ACC112 (cell line): ENCODE data around the gene GJE1.
"Not testable (repeated sequence)": the region's sequence is repeated elsewhere in the genome, so short reads cannot be mapped to it uniquely, and the experiment has no call there.

Experiments used
- H2AFZ ChIP-seq: fragments of 200-600 bp; sonication (generic); one replicate; pipeline ENCODE4 v1.6.0; 2017; ENCODE audit warnings: antibody characterized with exemption, low read length; ENCODE audit not compliant: unreplicated experiment
- H3K27ac ChIP-seq: fragments of 200-600 bp; sonication (generic); 2 replicates; pipeline ENCODE4 v1.5.1; 2014; ENCODE audit warnings: low read depth, mild to moderate bottlenecking, antibody characterized with exemption, low read length, moderate library complexity
- H3K27me3 ChIP-seq: fragments of 200-600 bp; sonication (generic); 2 replicates; pipeline ENCODE4 v1.6.1; 2014; ENCODE audit warnings: mild to moderate bottlenecking, antibody characterized with exemption, low read length, moderate library complexity, mixed read lengths; ENCODE audit not compliant: insufficient read depth
- H3K36me3 ChIP-seq: fragments of 200-600 bp; sonication (generic); 2 replicates; pipeline ENCODE4 v1.6.1; 2016; ENCODE audit warnings: mild to moderate bottlenecking, antibody characterized with exemption, low read length, moderate library complexity, mixed read lengths; ENCODE audit not compliant: insufficient read depth
- H3K4me1 ChIP-seq: fragments of 200-600 bp; sonication (generic); one replicate; pipeline ENCODE4 v1.6.1; 2016; ENCODE audit warnings: low read length, mixed read lengths; ENCODE audit not compliant: insufficient read depth, unreplicated experiment, control insufficient read depth
- H3K4me3 ChIP-seq: fragments of 200-600 bp; sonication (generic); 2 replicates; pipeline ENCODE4 v1.5.1; 2014; ENCODE audit warnings: mild to moderate bottlenecking, low read depth, low read length
- H3K79me2 ChIP-seq: fragments of 200-600 bp; sonication (generic); one replicate; pipeline ENCODE4 v1.6.0; 2016; ENCODE audit warnings: low read length; ENCODE audit not compliant: control insufficient read depth, unreplicated experiment, insufficient read depth

The GJE1 gene, protein sequence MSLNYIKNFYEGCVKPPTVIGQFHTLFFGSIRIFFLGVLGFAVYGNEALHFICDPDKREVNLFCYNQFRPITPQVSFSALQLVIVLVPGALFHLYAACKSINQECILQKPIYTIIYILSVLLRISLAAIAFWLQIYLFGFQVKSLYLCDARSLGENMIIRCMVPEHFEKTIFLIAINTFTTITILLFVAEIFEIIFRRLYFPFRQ

DNA sequence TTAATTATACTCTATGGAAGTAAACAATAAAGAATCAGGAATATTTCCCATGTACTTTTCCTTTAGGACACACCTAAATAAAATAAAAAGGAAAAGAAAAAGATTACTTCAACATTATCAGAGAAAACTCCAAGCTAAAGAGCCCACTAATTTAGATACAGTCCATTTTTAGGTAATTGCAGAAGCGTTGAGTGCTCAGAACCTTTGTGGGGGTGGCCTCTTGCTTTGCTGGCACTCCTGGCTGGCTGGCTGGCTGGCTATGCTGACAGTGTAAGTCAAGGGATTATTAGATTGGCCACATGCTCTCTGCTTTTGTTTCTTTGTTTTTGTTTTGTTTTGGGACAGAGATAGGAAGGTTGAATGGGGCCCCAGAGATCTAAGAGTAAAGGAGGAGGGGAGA, at the start of gene GJE1:
Gene GJE1 (plus strand): TSS at position 301 of the 400 bp plus-strand sequence. CDS start 234 bp downstream, outside the sequence.
- Histone ChIP-seq H2AFZ (no peak within 1 kb of the TSS), H3K79me2 (no peaks in the 10 kb centered on the region), H3K4me3 (no peak within 1 kb of the TSS), H3K27me3 (0 out of 2 replicates have a peak, but pooled peaks cover 4% of the 10 kb centered on the region), H3K27ac (no peak within 1 kb of the TSS), H3K36me3 (no peaks in the 10 kb centered on the region), H3K4me1 (no peaks in the 10 kb centered on the region)

DNA sequence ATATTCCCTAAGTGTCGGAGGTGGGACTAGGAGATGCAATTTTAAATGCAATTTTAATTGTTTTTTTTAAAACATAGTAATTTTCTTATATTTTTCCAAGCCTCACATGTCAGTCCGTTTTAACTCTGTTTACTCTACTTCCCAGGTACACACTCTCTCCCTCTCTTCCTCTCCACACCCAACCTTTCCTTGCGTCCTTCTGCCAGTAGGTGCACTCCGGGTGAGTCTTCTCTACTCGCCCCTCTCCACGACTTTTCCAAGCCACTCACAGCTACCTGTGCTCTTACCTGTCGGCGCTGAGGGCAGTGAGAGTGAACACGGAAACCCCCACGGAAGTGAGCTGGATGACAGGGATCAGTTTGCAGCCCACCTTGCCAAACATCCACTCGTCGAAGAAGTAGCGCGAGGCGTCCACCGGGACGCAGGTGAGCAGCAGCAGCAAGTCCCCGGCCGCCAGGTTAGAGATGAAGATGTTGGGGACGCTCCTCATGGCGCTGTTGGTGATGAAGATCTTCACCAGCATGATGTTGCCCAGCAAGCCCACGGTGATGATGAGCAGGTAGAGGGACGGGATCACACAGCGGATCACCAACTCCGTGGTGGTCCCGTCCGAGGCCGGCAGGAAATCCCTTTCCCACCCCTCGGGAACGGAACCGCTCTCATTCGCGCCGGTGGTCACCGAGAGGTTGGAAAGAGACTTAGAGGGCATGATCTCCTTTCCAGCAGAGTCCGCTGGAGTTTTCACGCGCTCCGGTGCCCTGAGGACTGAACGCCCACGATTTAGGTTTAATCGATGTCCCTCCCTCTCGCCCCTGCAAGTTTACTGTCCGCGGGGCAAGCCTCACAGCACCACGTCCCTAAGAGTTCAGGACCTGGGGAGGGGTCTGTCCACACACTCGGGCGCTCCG, 44.5 kb upstream of the GJE1 start:
- no peak overlapping the region for H3K4me3 ChIP-seq

DNA sequence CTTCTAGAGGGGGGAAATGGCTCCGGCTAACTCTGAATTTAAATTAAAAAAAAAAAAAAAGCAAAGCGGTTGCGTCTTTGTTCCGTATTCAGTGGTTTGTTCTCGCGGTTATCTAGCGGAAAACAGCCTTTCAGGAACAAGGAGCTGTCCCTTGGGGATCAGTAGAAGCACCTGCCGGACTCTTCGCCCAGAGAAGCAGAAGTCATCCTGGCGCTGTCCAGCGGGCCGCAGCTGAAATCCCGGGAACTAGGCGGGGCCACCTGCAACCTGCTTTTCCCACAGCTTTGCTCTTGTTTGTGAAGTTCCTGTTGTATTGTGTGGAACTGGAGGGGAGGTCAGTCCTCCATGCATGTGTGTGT, 43.9 kb upstream of the GJE1 start:
- Histone ChIP-seq H3K4me3 (no peak overlapping the region), H3K4me1 (no peaks in the 10 kb centered on the region), H3K79me2 (no peaks in the 10 kb centered on the region), H3K27me3 (peaks cover 40% of the 10 kb centered on the region), H3K27ac (no peak overlapping the region), H3K36me3 (no peaks in the 10 kb centered on the region), H2AFZ (no peak overlapping the region)

More for the DNA sequence above, 44.5 kb upstream of the GJE1 start:
- Histone ChIP-seq H3K79me2 (no peaks in the 10 kb centered on the region), H3K36me3 (no peaks in the 10 kb centered on the region), H2AFZ (no peak overlapping the region), H3K4me1 (no peaks in the 10 kb centered on the region), H3K27ac (no peak overlapping the region), H3K27me3 (peaks cover 40% of the 10 kb centered on the region)

DNA sequence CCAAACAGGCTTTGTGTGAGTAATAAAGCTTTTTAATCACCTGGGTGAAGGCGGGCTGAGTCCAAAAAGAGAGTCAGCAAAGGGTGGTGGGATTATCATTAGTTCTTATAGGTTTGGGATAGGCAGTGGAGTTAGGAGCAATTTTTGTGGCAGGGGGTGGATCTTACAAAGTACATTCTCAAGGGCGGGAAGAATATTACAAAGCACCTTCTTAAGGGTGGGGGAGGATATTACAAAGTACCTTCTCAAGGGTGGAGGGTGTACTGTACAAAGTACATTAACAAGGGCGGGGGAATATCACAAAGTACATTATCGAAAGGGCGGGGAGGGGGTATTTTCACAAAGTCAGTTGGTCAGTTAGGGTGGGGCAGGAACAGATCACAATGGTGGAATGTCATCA, 27.9 kb upstream of the GJE1 start:
- not testable (repeated sequence) for H3K4me3 ChIP-seq, H3K4me1 ChIP-seq

DNA sequence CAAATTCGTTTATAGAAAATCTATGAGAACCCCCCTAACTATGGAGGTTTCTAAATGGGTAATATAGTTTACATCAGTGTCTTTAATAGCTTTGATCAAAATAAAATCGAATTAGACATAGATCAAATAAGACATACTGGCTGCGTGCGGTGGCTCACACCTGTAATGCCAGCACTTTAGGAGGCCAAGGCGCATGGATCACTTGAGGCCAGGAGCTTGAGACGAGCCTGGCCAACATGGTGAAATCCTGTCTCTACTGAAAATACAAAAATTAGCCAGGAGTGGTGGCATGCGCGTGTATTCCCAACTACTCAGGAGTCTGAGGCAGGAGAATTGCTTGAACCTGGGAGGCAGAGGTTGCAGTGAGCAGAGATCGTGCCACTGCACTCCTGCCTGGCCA, 21.9 kb upstream of the GJE1 start:
- not testable (repeated sequence) for H3K27ac ChIP-seq, H3K4me1 ChIP-seq, H3K4me3 ChIP-seq, H3K79me2 ChIP-seq, H3K27me3 ChIP-seq, H3K36me3 ChIP-seq, H2AFZ ChIP-seq

More for the DNA sequence above, 27.9 kb upstream of the GJE1 start:
- not testable (repeated sequence) for H3K27me3 ChIP-seq, H2AFZ ChIP-seq, H3K27ac ChIP-seq, H3K79me2 ChIP-seq, H3K36me3 ChIP-seq

DNA sequence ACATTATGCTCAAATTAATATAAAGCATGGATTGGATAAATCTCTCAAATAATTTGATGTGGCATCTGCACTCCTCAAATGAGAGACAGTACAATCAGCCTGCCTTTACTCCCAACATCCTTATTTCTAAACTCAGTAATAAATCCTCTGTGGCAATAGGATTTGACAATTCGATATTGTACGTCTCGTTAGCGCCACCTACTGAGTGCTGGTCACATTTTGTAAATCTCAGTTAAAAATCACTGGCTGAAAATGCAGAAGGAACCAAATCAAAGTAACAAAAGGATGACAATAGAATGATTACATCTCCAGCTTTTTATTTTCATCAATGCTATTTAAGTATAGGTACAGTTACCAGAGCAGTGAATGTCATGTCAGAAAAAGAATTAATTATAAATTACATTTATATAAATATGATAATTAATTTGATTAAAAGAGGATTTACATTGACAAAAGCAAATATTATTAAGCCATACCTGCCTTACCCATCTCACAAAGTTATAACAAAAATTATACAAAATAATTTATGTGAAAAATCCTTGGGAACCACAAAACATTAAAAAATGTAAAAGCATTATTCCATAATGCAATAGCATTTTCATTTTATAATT, 20.2 kb upstream of the GJE1 start:
- Histone ChIP-seq H3K4me1 (no peaks in the 10 kb centered on the region), H3K27me3 (no peaks in the 10 kb centered on the region), H3K27ac (no peak overlapping the region), H3K4me3 (no peak overlapping the region), H3K79me2 (no peaks in the 10 kb centered on the region), H2AFZ (no peak overlapping the region), H3K36me3 (no peaks in the 10 kb centered on the region)

DNA sequence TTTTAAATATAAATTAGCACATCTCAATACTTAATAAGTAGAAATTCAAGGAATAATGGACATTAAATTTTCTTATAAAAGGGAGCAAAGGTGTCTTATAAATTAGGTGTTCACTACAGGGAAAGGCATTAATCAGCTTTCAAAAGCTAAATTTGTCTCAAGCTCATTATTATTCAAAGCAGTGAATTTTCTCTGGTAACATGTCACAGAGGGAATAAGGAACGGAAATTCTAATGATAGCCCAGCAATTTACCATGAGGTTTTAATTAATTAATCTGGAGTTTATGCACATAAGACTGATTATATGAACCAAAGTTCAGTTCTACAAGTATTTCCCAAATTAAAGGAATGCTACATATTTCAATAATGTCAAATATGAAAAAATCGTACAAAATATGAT, 15.4 kb upstream of the GJE1 start:
- Histone ChIP-seq H3K4me1 (no peaks in the 10 kb centered on the region), H2AFZ (no peak overlapping the region), H3K36me3 (no peaks in the 10 kb centered on the region), H3K4me3 (no peak overlapping the region), H3K79me2 (no peaks in the 10 kb centered on the region), H3K27ac (no peak overlapping the region), H3K27me3 (no peaks in the 10 kb centered on the region)

DNA sequence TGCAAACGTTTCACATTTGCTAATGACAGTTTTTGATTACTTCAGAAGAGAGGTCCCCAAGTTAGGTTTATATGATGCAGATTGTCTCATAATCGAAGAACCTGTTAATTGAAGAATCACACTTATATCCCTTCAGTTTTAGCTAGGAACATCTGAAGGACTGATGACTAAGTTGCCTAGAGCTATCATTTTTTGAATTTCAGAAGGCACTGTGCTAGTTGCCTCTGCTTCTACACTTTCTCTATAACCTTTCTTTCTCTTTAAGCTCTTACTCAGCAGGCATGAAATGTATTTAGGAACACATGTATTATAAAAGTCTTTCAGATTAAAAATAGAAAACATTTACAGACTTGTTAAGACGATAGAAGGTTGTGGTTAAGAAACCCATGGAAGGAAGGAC, 14.4 kb upstream of the GJE1 start:
- Histone ChIP-seq H3K36me3 (no peaks in the 10 kb centered on the region), H2AFZ (no peak overlapping the region), H3K4me3 (no peak overlapping the region), H3K27ac (no peak overlapping the region), H3K79me2 (no peaks in the 10 kb centered on the region), H3K4me1 (no peaks in the 10 kb centered on the region), H3K27me3 (no peaks in the 10 kb centered on the region)

DNA sequence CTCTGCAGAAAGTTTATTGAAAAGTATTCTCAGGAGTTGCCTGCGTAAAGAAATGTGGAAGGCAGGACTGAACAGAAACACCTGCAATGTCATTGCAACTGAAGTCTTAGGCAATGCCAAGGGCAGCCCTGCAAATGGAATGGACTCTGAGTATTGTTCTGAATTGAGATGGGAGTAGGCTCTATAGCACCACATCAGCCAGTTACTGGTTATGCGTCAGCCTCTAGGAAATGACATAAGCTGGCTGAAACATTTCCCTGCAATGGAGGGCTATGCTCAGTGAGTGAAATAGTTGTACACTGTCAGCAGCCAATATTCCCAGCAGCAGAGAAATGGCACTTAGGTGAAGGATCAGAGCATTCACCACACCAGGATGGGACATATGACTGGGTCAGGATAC, 13.8 kb upstream of the GJE1 start:
- Histone ChIP-seq H3K79me2 (no peaks in the 10 kb centered on the region), H3K36me3 (no peaks in the 10 kb centered on the region), H2AFZ (no peak overlapping the region), H3K4me1 (no peaks in the 10 kb centered on the region), H3K27ac (no peak overlapping the region), H3K27me3 (no peaks in the 10 kb centered on the region), H3K4me3 (no peak overlapping the region)

DNA sequence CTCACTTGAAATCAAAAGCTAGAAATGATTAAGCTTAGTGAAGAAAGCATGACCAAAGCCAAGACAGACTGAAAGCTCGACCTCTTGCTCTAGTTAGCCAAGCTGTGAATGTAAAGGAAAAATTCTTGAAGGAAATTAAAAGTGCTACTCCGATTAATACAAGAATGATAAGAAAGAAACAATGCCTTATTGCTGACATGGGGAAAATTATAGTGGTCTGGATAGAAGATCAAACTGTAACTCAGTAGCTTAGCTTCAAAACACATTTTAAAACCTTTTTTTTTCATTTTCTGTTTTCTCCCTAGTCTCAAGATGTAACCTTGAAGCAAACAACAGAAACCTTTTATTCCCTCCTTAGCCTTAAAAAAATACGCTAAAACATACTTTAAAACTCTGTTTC, 11.4 kb upstream of the GJE1 start:
- Histone ChIP-seq H3K27me3 (no peaks in the 10 kb centered on the region), H3K79me2 (no peaks in the 10 kb centered on the region), H3K4me1 (no peaks in the 10 kb centered on the region), H3K27ac (no peak overlapping the region), H3K36me3 (no peaks in the 10 kb centered on the region), H3K4me3 (no peak overlapping the region), H2AFZ (no peak overlapping the region)
